A549 treated with AZD9567 at 1 μM for 4 hours (cell line): ENCODE data around the gene IQSEC3. TPM values are rescaled to one million over a fixed set of nuclear protein-coding genes. Genes with fewer than 3 reads are reported as not detected.

ENCODE experiments used
- total RNA-seq: library from RNA; stranded (reverse); fragments of 200-300 nt; extraction: Qiagen RNA extraction; gene quantifications from 5 replicates; pipeline ENCODE4 v1.2.3, GENCODE V29; 2022; ENCODE audit not compliant: insufficient read depth

Gene IQSEC3
- 0.01 to 0.08 TPM in 2 of 5 replicates, not detected in the others for total RNA-seq

DNA sequence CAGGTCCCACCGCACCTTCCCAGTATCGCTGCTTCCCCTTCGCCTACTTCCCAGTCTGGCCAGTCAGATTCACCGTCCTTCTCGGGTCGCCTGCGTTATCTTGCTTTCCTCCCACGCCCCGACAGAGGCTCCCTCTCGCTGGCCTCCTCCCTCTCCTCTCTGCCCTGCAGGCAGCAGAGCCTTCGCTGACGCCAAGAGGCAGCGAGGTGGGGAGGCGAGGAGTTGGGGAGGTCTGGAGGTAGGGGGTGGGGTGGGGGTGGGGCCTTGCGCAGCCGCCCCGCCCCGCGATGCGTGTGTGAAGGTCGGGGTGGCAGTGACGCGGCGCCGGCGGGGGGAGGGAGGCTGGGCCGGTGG is at the start of gene IQSEC3:
Gene IQSEC3, plus strand, starts transcription at position 340 of the 354 bp plus-strand sequence. CDS start 116 bp downstream, outside the sequence.

DNA sequence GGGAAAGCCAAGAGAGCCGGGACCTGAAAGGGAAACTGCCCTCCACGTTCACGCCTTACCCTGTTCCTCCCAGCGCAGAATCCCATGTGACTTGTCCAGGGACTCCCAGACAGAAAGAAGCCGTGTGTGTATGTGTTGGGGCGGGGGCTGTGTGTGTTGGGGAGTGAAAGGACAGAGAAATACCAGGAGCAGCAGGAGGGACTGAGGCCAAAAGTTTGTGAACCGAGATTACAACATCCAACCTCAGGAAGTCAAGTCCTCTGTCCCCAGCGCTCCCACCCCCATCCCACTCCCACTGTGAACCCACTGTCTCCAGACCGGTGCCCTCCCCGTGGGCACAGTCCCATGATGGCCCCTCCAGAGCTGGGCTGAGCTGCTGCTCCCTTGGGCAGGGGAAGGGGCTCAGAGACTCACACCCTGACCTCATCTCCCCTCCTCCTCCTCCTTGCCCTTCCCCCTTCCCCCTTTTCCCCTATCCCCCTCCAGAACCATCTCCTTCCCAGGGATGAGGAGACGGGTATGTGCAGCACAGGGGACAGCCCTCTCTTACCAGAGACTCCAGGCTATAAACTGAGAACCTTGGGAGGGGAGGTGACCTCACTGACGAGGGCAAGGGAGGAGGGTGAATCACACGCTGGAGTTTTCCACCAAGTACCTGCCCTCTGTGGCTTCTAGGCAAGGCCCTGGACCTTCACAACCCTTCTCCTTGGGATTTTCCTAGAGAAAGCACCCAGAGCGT is 147.6 kb downstream of the IQSEC3 start, which contains the start of gene SLC6A12:
Gene SLC6A12, minus strand, starts transcription at position 155 of the 739 bp plus-strand sequence. CDS start 4,171 bp downstream, outside the sequence.

Other genes with a start within 250 kb of the IQSEC3 start
- gene SLC6A12, start 147.4 kb downstream of the IQSEC3 start, total RNA-seq = 0.71 to 3.5 TPM (median 0.98 TPM) in 5 replicates
- 0.21 to 0.43 TPM (median 0.40 TPM) in 4 of 5 replicates, not detected in the other for gene SLC6A13, start 196.1 kb downstream of the IQSEC3 start, total RNA-seq